GM12878 (cell line): ENCODE measurements around the gene AK4. TPM values are rescaled to one million over a fixed set of nuclear protein-coding genes. Genes with fewer than 3 reads are reported as not detected.

Experiments used
- ATAC-seq: fragments of 200-7000 bp; cut with Tn5 transposase; 3 replicates; pipeline ENCODE4 v1.9.1; 2020; ENCODE audit warnings: mild to moderate bottlenecking, moderate library complexity
- BruUV-seq: library from RNA; stranded (reverse); fragments of 400-500 nt; replicated peaks from 2 replicates; lab custom pipeline; 2021; lab: Mats Ljungman, UMichigan
- CTCF ChIA-PET: fragments of 300-600 bp; sonication (Branson Sonifier 250); formaldehyde crosslinking; extraction: SDS; loops from one replicate; lab custom pipeline; 2021; ENCODE audit warnings: inconsistent platforms; lab: Yijun Ruan, JAX
- POLR2A ChIA-PET: fragments of 350-600 bp; formaldehyde crosslinking; extraction: SDS; loops from one replicate; lab custom pipeline; 2021; ENCODE audit warnings: inconsistent platforms; lab: Charles Lee
- RAD21 ChIA-PET: fragments of 300-600 bp; sonication (Branson Sonifier 250); formaldehyde crosslinking; loops from one replicate; lab custom pipeline; 2023; ENCODE audit warnings: antibody characterized with exemption; ENCODE audit not compliant: unreplicated experiment; lab: Charles Lee
- SMC1A ChIA-PET: fragments of 300-600 bp; sonication (Branson Sonifier 250); formaldehyde crosslinking; loops from one replicate; lab custom pipeline; 2023; ENCODE audit not compliant: unreplicated experiment, uncharacterized antibody; lab: Charles Lee
- DNase-seq: peaks from one replicate; pipeline ENCODE4 v3.0.0-alpha.2; 2011; ENCODE audit warnings: low read depth, low spot score
- FAIRE-seq: peaks from 3 replicates; lab custom pipeline; 2011; peaks lifted over from hg19 to GRCh38; lab: Jason Lieb, UNC
- H2AFZ ChIP-seq: 2 replicates; pipeline ENCODE4 v1.6.0; 2011; ENCODE audit warnings: low read depth, low read length, control low read depth; ENCODE audit not compliant: control insufficient read depth
- H3K27ac ChIP-seq: 2 replicates; pipeline ENCODE4 v1.5.1; 2011; ENCODE audit warnings: control low read depth; ENCODE audit not compliant: control insufficient read depth, insufficient read depth
- H3K27me3 ChIP-seq, 2 experiments: replicated peaks in 1 of 2; 2 replicates each; pipeline versions ENCODE4 v1.6.0 to v1.6.1; 2011; ENCODE audit warnings: low read length in 1 of 2; ENCODE audit not compliant: control insufficient read depth in 2 of 2, insufficient read depth in 2 of 2
- H3K36me3 ChIP-seq, 2 experiments: 2 replicates each; pipeline ENCODE4 v1.5.1; 2011; ENCODE audit warnings: low read length in 1 of 2; ENCODE audit not compliant: control insufficient read depth in 2 of 2, insufficient read depth in 2 of 2
- H3K4me1 ChIP-seq: 2 replicates; pipeline ENCODE4 v1.6.1; 2011; ENCODE audit warnings: mild to moderate bottlenecking, low read length, moderate library complexity, mixed read lengths; ENCODE audit not compliant: control insufficient read depth, insufficient read depth
- H3K4me2 ChIP-seq: 2 replicates; pipeline ENCODE4 v1.6.0; 2011; ENCODE audit warnings: control low read depth; ENCODE audit not compliant: control insufficient read depth, insufficient read depth
- H3K4me3 ChIP-seq: fragments of 200-600 bp; sonication (generic); 2 replicates; pipeline ENCODE4 v1.5.1; 2016
- H3K79me2 ChIP-seq: 2 replicates; pipeline ENCODE4 v1.6.0; 2011; ENCODE audit warnings: low read length; ENCODE audit not compliant: control insufficient read depth, insufficient read depth
- H3K9ac ChIP-seq: 2 replicates; pipeline ENCODE4 v1.8.0; 2011; ENCODE audit warnings: low read length, control low read depth, mixed read lengths; ENCODE audit not compliant: control insufficient read depth, insufficient read depth
- H3K9me3 ChIP-seq: replicated peaks from 3 replicates; pipeline ENCODE4 v1.5.1; 2011; ENCODE audit warnings: mild to moderate bottlenecking, low read length; ENCODE audit not compliant: control insufficient read depth, insufficient read depth
- H4K20me1 ChIP-seq: 2 replicates; pipeline ENCODE4 v1.6.0; 2011; ENCODE audit not compliant: control insufficient read depth, insufficient read depth
- CUX1 ChIP-seq: IDR thresholded peaks from 2 replicates; pipeline ENCODE4 v1.6.1; 2012; ENCODE audit warnings: improper control_type of control experiment, low read depth, low read length; ENCODE audit not compliant: insufficient replicate concordance
- MEF2A ChIP-seq: IDR thresholded peaks from 2 replicates; pipeline ENCODE4 v1.6.1; 2011; ENCODE audit warnings: low read depth, mild to moderate bottlenecking, low read length, moderate library complexity; ENCODE audit not compliant: insufficient read depth
- SMC3 ChIP-seq: IDR thresholded peaks from 2 replicates; pipeline ENCODE4 v1.6.1; 2011; ENCODE audit warnings: low read length, improper control_type of control experiment, borderline replicate concordance
- SPI1 ChIP-seq: IDR thresholded peaks from 2 replicates; pipeline ENCODE4 v1.6.1; 2011; ENCODE audit warnings: low read depth, mild to moderate bottlenecking, low read length, moderate library complexity, borderline replicate concordance; ENCODE audit not compliant: insufficient read depth
- WGBS: methylation state at CpG from one replicate; pipeline ENCODE4 v1.1.6; 2016; ENCODE audit warnings: low lambda C conversion rate; ENCODE audit not compliant: insufficient replicate concordance, insufficient coverage; ENCODE audit errors: missing lambda C conversion rate; 5-methylcytosine and 5-hydroxymethylcytosine counted together
- in situ Hi-C: fragments of 300-500 bp; cut with MboI; formaldehyde crosslinking; loops from 9 replicates; pipeline ENCODE4 v1.14.3; 2018; ENCODE audit warnings: mixed read lengths
- intact Hi-C: fragments of 100-400 bp; cut with micrococcal nuclease; formaldehyde crosslinking; loops from one replicate; pipeline ENCODE4 v1.14.2; 2022; ENCODE audit not compliant: unreplicated experiment
- polyA plus RNA-seq, 11 experiments: library from polyadenylated mRNA; depleted of rRNA in 4 of 11; unstranded in 6 of 11; stranded (reverse) in 5 of 11; fragments of >200 nt; fragmentation: Nextera tagmentation in 4 of 11; fragmentation: Illumina TruSeq in 1 of 11; extraction: Ambion mirVana in 4 of 11; extraction: Trizol in 1 of 11; gene quantifications; 1 replicate in 1 of 11; 2 replicates in 10 of 11; pipeline versions ENCODE4 v1.2.1 to v1.2.3, GENCODE V29; 2011 to 2016; ENCODE audit warnings: inconsistent platforms in 2 of 11, missing spikeins in 2 of 11, low read depth in 1 of 11
- total RNA-seq, 4 experiments: library from RNA; depleted of rRNA in 3 of 4; stranded (reverse); fragments of >200 nt in 3 of 4; fragmentation: Illumina TruSeq in 1 of 4; extraction: Trizol in 1 of 4; gene quantifications; 2 replicates each; pipeline versions ENCODE4 v1.2.1 to v1.2.3, GENCODE V29; 2013 to 2021
- TF ChIP-seq, protein P1 (sequence below): fragments of 450-650 bp; IDR thresholded peaks from 2 replicates; pipeline ENCODE4 v1.6.1; 2016; ENCODE audit warnings: mild to moderate bottlenecking, moderate library complexity, borderline replicate concordance

The AK4 gene
- total and polyA plus RNA-seq, 10 of the 15 experiments (the other 5 are each of a cell fraction or from before 2014, with no cell fraction given) = 23.9 to 161 (median 49.0) TPM

DNA sequence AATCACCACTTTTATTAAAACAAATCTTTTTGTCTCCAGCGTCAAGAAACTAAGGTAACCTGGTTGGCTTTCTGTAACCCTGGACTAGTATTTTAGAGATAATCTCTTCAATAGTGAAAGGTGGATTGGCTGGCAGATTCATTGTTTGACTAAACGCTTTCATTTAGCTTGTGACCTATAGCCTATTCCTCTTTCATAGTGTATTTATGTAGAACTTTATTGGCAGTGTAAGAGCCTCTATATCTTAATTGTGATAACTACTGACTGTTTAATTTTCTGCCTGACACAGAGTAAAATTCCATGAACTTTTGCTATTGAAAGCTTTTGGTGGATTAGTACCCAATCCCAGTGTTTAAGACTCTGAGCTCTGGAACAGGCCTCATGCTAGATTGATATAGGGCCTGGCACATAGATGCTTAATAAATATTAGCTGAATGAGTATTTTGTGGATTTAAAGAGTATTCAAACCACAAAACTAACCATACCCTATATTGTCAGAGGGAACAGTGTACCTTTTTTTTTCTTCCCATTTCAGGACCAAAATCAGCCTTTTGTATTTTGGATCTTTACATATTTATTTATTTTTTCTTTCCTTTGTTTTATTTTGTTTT lies 34.8 kb downstream of the AK4 start:
- no peak for TF ChIP-seq CUX1
- no peak for TF ChIP-seq SPI1
- no peak for TF ChIP-seq SMC3
- TF ChIP-seq, protein P1, sequence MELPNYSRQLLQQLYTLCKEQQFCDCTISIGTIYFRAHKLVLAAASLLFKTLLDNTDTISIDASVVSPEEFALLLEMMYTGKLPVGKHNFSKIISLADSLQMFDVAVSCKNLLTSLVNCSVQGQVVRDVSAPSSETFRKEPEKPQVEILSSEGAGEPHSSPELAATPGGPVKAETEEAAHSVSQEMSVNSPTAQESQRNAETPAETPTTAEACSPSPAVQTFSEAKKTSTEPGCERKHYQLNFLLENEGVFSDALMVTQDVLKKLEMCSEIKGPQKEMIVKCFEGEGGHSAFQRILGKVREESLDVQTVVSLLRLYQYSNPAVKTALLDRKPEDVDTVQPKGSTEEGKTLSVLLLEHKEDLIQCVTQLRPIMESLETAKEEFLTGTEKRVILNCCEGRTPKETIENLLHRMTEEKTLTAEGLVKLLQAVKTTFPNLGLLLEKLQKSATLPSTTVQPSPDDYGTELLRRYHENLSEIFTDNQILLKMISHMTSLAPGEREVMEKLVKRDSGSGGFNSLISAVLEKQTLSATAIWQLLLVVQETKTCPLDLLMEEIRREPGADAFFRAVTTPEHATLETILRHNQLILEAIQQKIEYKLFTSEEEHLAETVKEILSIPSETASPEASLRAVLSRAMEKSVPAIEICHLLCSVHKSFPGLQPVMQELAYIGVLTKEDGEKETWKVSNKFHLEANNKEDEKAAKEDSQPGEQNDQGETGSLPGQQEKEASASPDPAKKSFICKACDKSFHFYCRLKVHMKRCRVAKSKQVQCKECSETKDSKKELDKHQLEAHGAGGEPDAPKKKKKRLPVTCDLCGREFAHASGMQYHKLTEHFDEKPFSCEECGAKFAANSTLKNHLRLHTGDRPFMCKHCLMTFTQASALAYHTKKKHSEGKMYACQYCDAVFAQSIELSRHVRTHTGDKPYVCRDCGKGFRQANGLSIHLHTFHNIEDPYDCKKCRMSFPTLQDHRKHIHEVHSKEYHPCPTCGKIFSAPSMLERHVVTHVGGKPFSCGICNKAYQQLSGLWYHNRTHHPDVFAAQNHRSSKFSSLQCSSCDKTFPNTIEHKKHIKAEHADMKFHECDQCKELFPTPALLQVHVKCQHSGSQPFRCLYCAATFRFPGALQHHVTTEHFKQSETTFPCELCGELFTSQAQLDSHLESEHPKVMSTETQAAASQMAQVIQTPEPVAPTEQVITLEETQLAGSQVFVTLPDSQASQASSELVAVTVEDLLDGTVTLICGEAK = peak; percentile 62
- no peak for TF ChIP-seq MEF2A
- Histone ChIP-seq H3K36me3 (0 out of 4 replicates have a peak, but pooled peaks cover 0 to 4% of the 10 kb centered on the region in 2 experiments), H3K9me3 (no peaks in the 10 kb centered on the region), H3K9ac (no peak overlapping the region), H3K4me3 (no peak overlapping the region), H2AFZ (no peak overlapping the region), H4K20me1 (peaks cover 5% of the 10 kb centered on the region; the same call in 1 of the 2 replicates), H3K4me1 (peaks cover 7% of the 10 kb centered on the region; the same call in 1 of the 2 replicates), H3K79me2 (peaks cover 70% of the 10 kb centered on the region), H3K27me3 (no peaks in the 10 kb centered on the region), H3K27ac (no peak overlapping the region), H3K4me2 (no peak overlapping the region)
- no TSS peak for BruUV-seq
- 72% methylated on average over 2 of the region's 2 CpGs for WGBS
- ChIA-PET SMC1A (interaction anchor here (1.0 to 1.4 kb wide), 2 partner anchors 34 to 69 kb away, joined by 3 read pairs; partner anchors contain the start of gene AK4), POLR2A (interaction anchor here (0.7 to 1.2 kb wide), 3 partner anchors 11 to 544 kb away, joined by 3 to 4 read pairs (median 3); no protein-coding TSS in a partner anchor), RAD21 (interaction anchor here (1.7 kb wide), 1 partner anchor 26 kb away, joined by 7 read pairs; no protein-coding TSS in a partner anchor), CTCF (interaction anchor here (0.7 to 1.2 kb wide), 7 partner anchors 11 to 327 kb away, joined by 3 to 5 read pairs (median 4); no protein-coding TSS in a partner anchor)
- intact Hi-C loops = no loop called here
- in situ Hi-C loops = no loop called here
- ATAC-seq (no peak), FAIRE-seq (no peak), DNase-seq (no peak)
